HepG2 (cell line): ENCODE data around the gene ELMOD3. TPM values are rescaled to one million over a fixed set of nuclear protein-coding genes. Genes with fewer than 3 reads are reported as not detected.

Experiments used
- AHR ChIP-seq: IDR thresholded peaks from 2 replicates; pipeline ENCODE4 v1.6.1; 2018; ENCODE audit warnings: missing genetic modification reagents, missing compliant biosample characterization
- ATF2 ChIP-seq: sonication (generic); formaldehyde crosslinking; IDR thresholded peaks from 2 replicates; pipeline ENCODE4 v1.4.0; 2020; ENCODE audit warnings: missing genetic modification reagents
- CENPX ChIP-seq: sonication (generic); formaldehyde crosslinking; IDR thresholded peaks from 2 replicates; pipeline ENCODE4 v1.9.0; 2021; ENCODE audit warnings: mild to moderate bottlenecking, missing genetic modification reagents, moderate library complexity
- GABPA ChIP-seq, 2 experiments: IDR thresholded peaks; 2 replicates each; pipeline ENCODE4 v1.6.1; 2011 to 2016; ENCODE audit warnings: low read depth in 2 of 2, low read length in 1 of 2, missing biosample characterization in 1 of 2, missing genetic modification characterization in 1 of 2
- GZF1 ChIP-seq: sonication (generic); formaldehyde crosslinking; IDR thresholded peaks from 2 replicates; pipeline ENCODE4 v1.5.1; 2020; ENCODE audit warnings: mild to moderate bottlenecking, missing genetic modification reagents
- HCFC1 ChIP-seq: fragments of 150-350 bp; IDR thresholded peaks from 2 replicates; pipeline ENCODE4 v1.6.1; 2014; ENCODE audit warnings: low read depth, low read length
- IKZF1 ChIP-seq: fragments of 450-650 bp; IDR thresholded peaks from 2 replicates; pipeline ENCODE4 v1.7.1; 2016
- KDM5A ChIP-seq: fragments of 200-600 bp; sonication (generic); IDR thresholded peaks from 2 replicates; pipeline ENCODE4 v1.7.0; 2018; ENCODE audit warnings: antibody characterized with exemption, mild to moderate bottlenecking, low read length, borderline replicate concordance
- MED8 ChIP-seq: sonication (generic); formaldehyde crosslinking; IDR thresholded peaks from 2 replicates; pipeline ENCODE4 v1.8.1; 2023; ENCODE audit warnings: mild to moderate bottlenecking, missing genetic modification reagents; ENCODE audit not compliant: insufficient replicate concordance
- MNT ChIP-seq: fragments of 450-650 bp; IDR thresholded peaks from 2 replicates; pipeline ENCODE4 v1.6.1; 2016
- NR2C2 ChIP-seq: sonication (generic); formaldehyde crosslinking; IDR thresholded peaks from 2 replicates; pipeline ENCODE4 v1.4.0; 2020; ENCODE audit warnings: missing genetic modification reagents, mild to moderate bottlenecking, moderate library complexity, borderline replicate concordance
- PHB2 ChIP-seq: fragments of 450-650 bp; IDR thresholded peaks from 2 replicates; pipeline ENCODE4 v1.6.1; 2018; ENCODE audit not compliant: partially characterized antibody
- PRPF4 ChIP-seq: fragments of 200-400 bp; formaldehyde crosslinking; IDR thresholded peaks from 2 replicates; pipeline ENCODE4 v1.6.1; 2016; ENCODE audit warnings: low read length, low read depth; ENCODE audit not compliant: poor library complexity, severe bottlenecking
- SMARCC2 ChIP-seq: fragments of 450-650 bp; IDR thresholded peaks from 2 replicates; pipeline ENCODE4 v1.6.1; 2017; ENCODE audit warnings: antibody characterized with exemption, mild to moderate bottlenecking
- TEF ChIP-seq: sonication (generic); formaldehyde crosslinking; IDR thresholded peaks from 2 replicates; pipeline ENCODE4 v1.5.0; 2020; ENCODE audit warnings: missing genetic modification reagents
- TGIF2 ChIP-seq: IDR thresholded peaks from 2 replicates; pipeline ENCODE4 v1.6.1; 2016; ENCODE audit warnings: control low read depth, missing compliant biosample characterization
- TSC22D2 ChIP-seq: sonication (generic); formaldehyde crosslinking; IDR thresholded peaks from 2 replicates; pipeline ENCODE4 v1.5.1; 2020; ENCODE audit warnings: missing genetic modification reagents, mild to moderate bottlenecking, borderline replicate concordance
- U2AF1 ChIP-seq: fragments of 200-400 bp; formaldehyde crosslinking; optimal IDR thresholded peaks from 2 replicates; pipeline ENCODE3; 2017; ENCODE audit warnings: mild to moderate bottlenecking, low read depth, low read length
- ZBTB42 ChIP-seq: sonication (generic); formaldehyde crosslinking; IDR thresholded peaks from 2 replicates; pipeline ENCODE4 v1.5.0; 2020; ENCODE audit warnings: mild to moderate bottlenecking, missing genetic modification reagents
- ZIK1 ChIP-seq: sonication (generic); formaldehyde crosslinking; IDR thresholded peaks from 2 replicates; pipeline ENCODE4 v1.5.0; 2020; ENCODE audit warnings: mild to moderate bottlenecking, low read depth, missing genetic modification reagents, borderline replicate concordance
- ZKSCAN8 ChIP-seq: IDR thresholded peaks from 2 replicates; pipeline ENCODE4 v1.6.1; 2016; ENCODE audit warnings: borderline replicate concordance, missing genetic modification reagents, missing compliant biosample characterization
- ZNF256 ChIP-seq: sonication (generic); formaldehyde crosslinking; conservative IDR thresholded peaks from 2 replicates; pipeline ENCODE4 v1.4.0; 2020; ENCODE audit warnings: missing genetic modification reagents
- ZNF460 ChIP-seq: sonication (generic); formaldehyde crosslinking; IDR thresholded peaks from 2 replicates; pipeline ENCODE4 v1.5.1; 2020; ENCODE audit warnings: missing genetic modification reagents, mild to moderate bottlenecking, borderline replicate concordance
- ZNF562 ChIP-seq: sonication (generic); formaldehyde crosslinking; IDR thresholded peaks from 2 replicates; pipeline ENCODE4 v1.8.0; 2022; ENCODE audit warnings: missing genetic modification reagents, borderline replicate concordance
- ZNF619 ChIP-seq: sonication (generic); formaldehyde crosslinking; IDR thresholded peaks from 2 replicates; pipeline ENCODE4 v1.4.0; 2020; ENCODE audit warnings: mild to moderate bottlenecking, missing genetic modification reagents
- ZNF674 ChIP-seq: sonication (generic); formaldehyde crosslinking; IDR thresholded peaks from 2 replicates; pipeline ENCODE4 v1.5.0; 2020; ENCODE audit warnings: low read depth, mild to moderate bottlenecking, missing genetic modification reagents
- ZNF782 ChIP-seq: sonication (generic); formaldehyde crosslinking; IDR thresholded peaks from 2 replicates; pipeline ENCODE4 v1.4.0; 2020; ENCODE audit warnings: missing genetic modification reagents, mild to moderate bottlenecking, borderline replicate concordance
- ZNF891 ChIP-seq: sonication (generic); formaldehyde crosslinking; IDR thresholded peaks from 2 replicates; pipeline ENCODE4 v1.5.0; 2020; ENCODE audit warnings: mild to moderate bottlenecking, missing genetic modification reagents
- polyA plus RNA-seq, 8 experiments: library from polyadenylated mRNA; depleted of rRNA in 3 of 8; stranded (reverse) in 7 of 8; unstranded in 1 of 8; fragments of >200 nt; fragmentation: Illumina TruSeq in 4 of 8; extraction: Trizol in 4 of 8; gene quantifications; 2 replicates each; pipeline versions ENCODE4 v1.2.1 to v1.2.3, GENCODE V29; 2011 to 2016; ENCODE audit warnings: low read depth in 4 of 8, missing spikeins in 1 of 8, mixed read lengths in 1 of 8; ENCODE audit not compliant: insufficient read depth in 1 of 8
- total RNA-seq, 5 experiments: library from RNA; depleted of rRNA; stranded (reverse); fragments of >200 nt; fragmentation: Illumina TruSeq; extraction: Trizol; gene quantifications; 2 replicates each; pipeline ENCODE4 v1.2.3, GENCODE V29; 2016; ENCODE audit warnings: low read depth in 1 of 5

Gene ELMOD3
- total and polyA plus RNA-seq, 2 of the 13 experiments (the other 11 are each of a cell fraction or from before 2014, with no cell fraction given) = 13.3 to 19.5 TPM

GRCh38 chr2:85327822-85328617, 26.5 kb upstream of the ELMOD3 start, which contains the start of gene TGOLN2 (continued):
- TF ChIP-seq GZF1 (CRISPR knock-in tag) (0 out of 2 replicates have a peak, but pooled peaks have one; percentile 73), ZNF256 (peak; percentile 98), GABPA (IDR thresholded peaks at IDR 0.05; ENCODE audit: low read depth, low read length) (peak; percentile 58), GABPA (CRISPR knock-in tag; IDR thresholded peaks at IDR 0.05; ENCODE audit: low read depth) (peak; percentile 90), ZNF562 (no peak), TSC22D2 (peak; percentile 86; the same call in 1 of the 2 replicates), ZIK1 (CRISPR knock-in tag) (peak; percentile 78; the same call in 1 of the 2 replicates), CENPX (CRISPR knock-in tag) (no peak), PHB2 (no peak), U2AF1 (peak; percentile 95), IKZF1 (no peak), NR2C2 (CRISPR knock-in tag) (peak; percentile 80), TEF (CRISPR knock-in tag) (peak; percentile 83), AHR (CRISPR knock-in tag) (peak; percentile 96), ZKSCAN8 (CRISPR knock-in tag) (peak; percentile 62; the same call in 1 of the 2 replicates), HCFC1 (no peak), ZNF782 (CRISPR knock-in tag) (peak; percentile 93; the same call in 1 of the 2 replicates), SMARCC2 (no peak), KDM5A (peak; percentile 42; the same call in 1 of the 2 replicates), TGIF2 (CRISPR knock-in tag) (no peak), MED8 (CRISPR knock-in tag) (peak; percentile 55), MNT (no peak), ZNF891 (CRISPR knock-in tag) (peak; percentile 93), ZBTB42 (CRISPR knock-in tag) (peak; percentile 97; the same call in 1 of the 2 replicates), ATF2 (peak; percentile 80; the same call in 1 of the 2 replicates), PRPF4 (no peak), ZNF460 (CRISPR knock-in tag) (no peak; the same call in 1 of the 2 replicates), ZNF619 (CRISPR knock-in tag) (peak; percentile 99), ZNF674 (CRISPR knock-in tag) (no peak)
